Activated CD8-positive, alpha-beta T cell treated with anti-CD3 and anti-CD28 coated beads for 36 hours (primary cell): Measurements from ENCODE around the gene L2HGDH. TPM values are rescaled to one million over a fixed set of nuclear protein-coding genes. Genes with fewer than 3 reads are reported as not detected.

Experiments
- ATAC-seq: fragments of 200-7000 bp; cut with Tn5 transposase; one replicate; pipeline ENCODE4 v1.10.0; 2021; ENCODE audit warnings: mild to moderate bottlenecking, moderate library complexity
- CTCF ChIA-PET: fragments of 350-600 bp; sonication (Branson Sonifier 250); formaldehyde crosslinking; loops from one replicate; lab custom pipeline; 2021; ENCODE audit warnings: antibody characterized with exemption; lab: Charles Lee
- POLR2A ChIA-PET: fragments of 350-600 bp; sonication (Branson Sonifier 250); formaldehyde crosslinking; loops from one replicate; lab custom pipeline; 2021; ENCODE audit warnings: antibody characterized with exemption; lab: Charles Lee
- DNase-seq: peaks from one replicate; pipeline ENCODE4 v3.0.0-alpha.2; 2020
- H3K27ac Mint-ChIP-seq: one replicate; pipeline ENCODE4 v1.8.0; 2021; ENCODE audit warnings: mild to moderate bottlenecking, mixed read lengths
- H3K27me3 Mint-ChIP-seq: one replicate; pipeline ENCODE4 v1.8.0; 2021; ENCODE audit warnings: mixed read lengths
- H3K36me3 Mint-ChIP-seq: one replicate; pipeline ENCODE4 v1.8.0; 2021; ENCODE audit warnings: low read depth, mixed read lengths
- H3K4me1 Mint-ChIP-seq: one replicate; pipeline ENCODE4 v1.8.0; 2021; ENCODE audit warnings: low read depth, mixed read lengths
- H3K4me3 Mint-ChIP-seq: one replicate; pipeline ENCODE4 v1.8.0; 2021; ENCODE audit warnings: mild to moderate bottlenecking, moderate library complexity, mixed read lengths
- H3K9me3 Mint-ChIP-seq: one replicate; pipeline ENCODE4 v1.8.0; 2021; ENCODE audit warnings: mixed read lengths
- CTCF ChIP-seq: fragments of 200-600 bp; IDR thresholded peaks from one replicate; pipeline ENCODE4 v1.8.0; 2022; ENCODE audit warnings: antibody characterized with exemption, mild to moderate bottlenecking
- intact Hi-C: fragments of 100-400 bp; cut with micrococcal nuclease; formaldehyde crosslinking; loops from one replicate; pipeline ENCODE4 v1.10.0; 2022
- total RNA-seq, 2 experiments: library from RNA; stranded (reverse); gene quantifications; one replicate each; pipeline ENCODE4 v1.2.3, GENCODE V29; 2021

L2HGDH gene
- total RNA-seq, 2 experiments from 2014 or later: 18.4 to 18.8 TPM

GRCh38 chr14:50247245-50247644, 64.8 kb downstream of the L2HGDH start:
- POLR2A ChIA-PET: no interaction called here

GRCh38 chr14:50242566-50243310, 69.3 kb downstream of the L2HGDH start:
- DNase-seq (no peak), ATAC-seq (no peak)
- Mint-ChIP-seq H3K27me3 (no peaks in the 10 kb centered on the region), H3K4me3 (no peak overlapping the region), H3K27ac (no peak overlapping the region), H3K9me3 (no peaks in the 10 kb centered on the region), H3K36me3 (peaks cover 6% of the 10 kb centered on the region), H3K4me1 (no peaks in the 10 kb centered on the region)
- POLR2A ChIA-PET: no interaction called here
- no peak for TF ChIP-seq CTCF
- CTCF ChIA-PET: no interaction called here
- intact Hi-C loops: no loop called here

More at GRCh38 chr14:50247245-50247644, 64.8 kb downstream of the L2HGDH start:
- TF ChIP-seq CTCF: no peak
- ATAC-seq (no peak), DNase-seq (no peak)
- no peaks in the 10 kb centered on the region for H3K27me3 Mint-ChIP-seq
- no peaks in the 10 kb centered on the region for H3K9me3 Mint-ChIP-seq
- H3K4me3 Mint-ChIP-seq: no peak overlapping the region
- peaks cover 25% of the 10 kb centered on the region for H3K36me3 Mint-ChIP-seq
- CTCF ChIA-PET: interaction anchor here (0.9 to 1.0 kb wide), 2 partner anchors 25 to 74 kb away, joined by 3 read pairs; no protein-coding TSS in a partner anchor
- no peaks in the 10 kb centered on the region for H3K4me1 Mint-ChIP-seq
- intact Hi-C loops: no loop called here
- H3K27ac Mint-ChIP-seq: no peak overlapping the region

- ChIA-PET CTCF (no interaction called here), POLR2A (no interaction called here)
- ATAC-seq (no peak), DNase-seq (no peak)
- Mint-ChIP-seq H3K9me3 (no peaks in the 10 kb centered on the region), H3K36me3 (peaks cover 8% of the 10 kb centered on the region), H3K4me1 (no peaks in the 10 kb centered on the region), H3K27ac (no peak overlapping the region), H3K27me3 (no peaks in the 10 kb centered on the region), H3K4me3 (no peak overlapping the region)
- no peak for TF ChIP-seq CTCF
- intact Hi-C loops: no loop called here
Observed at GRCh38 chr14:50242096-50242495, 69.9 kb downstream of the L2HGDH start.

- H3K36me3 Mint-ChIP-seq: peaks cover 6% of the 10 kb centered on the region
- no peak overlapping the region for H3K4me3 Mint-ChIP-seq
- peaks cover 11% of the 10 kb centered on the region for H3K4me1 Mint-ChIP-seq
- DNase-seq: no peak
- no peak for ATAC-seq
- ChIA-PET CTCF (no interaction called here), POLR2A (interaction anchor here (1.3 kb wide), 1 partner anchor 9 kb away, joined by 3 read pairs; no protein-coding TSS in a partner anchor)
- H3K27ac Mint-ChIP-seq: no peak overlapping the region
- H3K9me3 Mint-ChIP-seq: peaks cover 11% of the 10 kb centered on the region
- no peaks in the 10 kb centered on the region for H3K27me3 Mint-ChIP-seq
- intact Hi-C loops: no loop called here
- TF ChIP-seq CTCF: no peak
Observed at GRCh38 chr14:50237427-50237826, 74.6 kb downstream of the L2HGDH start.

- H3K27me3 Mint-ChIP-seq: no peaks in the 10 kb centered on the region
- peak overlapping the region; percentile 49 for H3K4me3 Mint-ChIP-seq
- peak overlapping the region; percentile 62 for H3K27ac Mint-ChIP-seq
- ChIA-PET CTCF (interaction anchor here (1.5 kb wide), 1 partner anchor 88 kb away, joined by 3 read pairs; no protein-coding TSS in a partner anchor), POLR2A (interaction anchor here (0.6 to 1.4 kb wide), 2 partner anchors 87 to 491 kb away, joined by 5 to 6 read pairs; no protein-coding TSS in a partner anchor)
- TF ChIP-seq CTCF: no peak
- peak; percentile 14 for DNase-seq
- peaks cover 11% of the 10 kb centered on the region for H3K9me3 Mint-ChIP-seq
- intact Hi-C loops: loop anchor here (5.0 kb wide), 2 partner anchors 78 to 372 kb away; partner anchors contain the start of genes DMAC2L and L2HGDH
- ATAC-seq: peak; percentile 6
- H3K36me3 Mint-ChIP-seq: peaks cover 6% of the 10 kb centered on the region
- H3K4me1 Mint-ChIP-seq: peaks cover 26% of the 10 kb centered on the region
Observed at GRCh38 chr14:50233951-50234250, 78.1 kb downstream of the L2HGDH start.
